A549 (cell line): Measurements from ENCODE around the gene AGBL4. TPM values are rescaled to one million over a fixed set of nuclear protein-coding genes. Genes with fewer than 3 reads are reported as not detected.

ENCODE experiments used
- ATAC-seq, 2 experiments: fragments of 200-7000 bp in 1 of 2; fragments of >200 bp in 1 of 2; cut with Nextera tagmentation in 1 of 2; cut with Tn5 transposase in 1 of 2; 3 replicates each; pipeline versions ENCODE4 v1.8.0 to v1.9.1; 2018 to 2020; ENCODE audit warnings: mild to moderate bottlenecking in 1 of 2, moderate library complexity in 1 of 2
- CTCF ChIA-PET: fragments of 300-600 bp; sonication (Branson Sonifier 250); formaldehyde crosslinking; extraction: SDS; loops from one replicate; lab custom pipeline; 2021; ENCODE audit warnings: antibody characterized with exemption, inconsistent platforms; lab: Yijun Ruan, JAX
- POLR2A ChIA-PET: fragments of 350-600 bp; formaldehyde crosslinking; extraction: SDS; loops from one replicate; lab custom pipeline; 2021; ENCODE audit warnings: antibody characterized with exemption, inconsistent platforms; lab: Yijun Ruan, JAX
- DNase-seq, 2 experiments: peaks; one replicate each; pipeline versions ENCODE4 v3.0.0 to v3.0.0-alpha.2; 2011 to 2016; ENCODE audit warnings: low read depth in 1 of 2, low spot score in 1 of 2
- FAIRE-seq: peaks from 2 replicates; lab custom pipeline; 2011; peaks lifted over from hg19 to GRCh38; lab: Jason Lieb, UNC
- H3K27ac ChIP-seq, 2 experiments: fragments of >200 bp; sonication (Bioruptor Twin); formaldehyde crosslinking; 3 replicates each; pipeline ENCODE4 v1.5.1; 2016 to 2017
- H3K4me1 ChIP-seq: fragments of >200 bp; sonication (Bioruptor Twin); formaldehyde crosslinking; 3 replicates; pipeline ENCODE4 v1.6.1; 2016
- H3K4me2 ChIP-seq: fragments of >200 bp; sonication (Bioruptor Twin); formaldehyde crosslinking; 3 replicates; pipeline ENCODE4 v1.6.1; 2016
- H3K4me3 ChIP-seq: fragments of >200 bp; sonication (Bioruptor Twin); formaldehyde crosslinking; 3 replicates; pipeline ENCODE4 v1.5.1; 2016
- H3K9me3 ChIP-seq: fragments of >200 bp; sonication (Bioruptor Twin); formaldehyde crosslinking; 3 replicates; pipeline ENCODE4 v1.6.1; 2016
- CBX2 ChIP-seq: fragments of 200-600 bp; sonication (generic); IDR thresholded peaks from 2 replicates; pipeline ENCODE4 v1.6.1; 2016; ENCODE audit warnings: low read depth, mild to moderate bottlenecking, borderline replicate concordance
- CBX8 ChIP-seq: fragments of 200-600 bp; sonication (generic); IDR thresholded peaks from 2 replicates; pipeline ENCODE4 v1.6.1; 2016
- CEBPB ChIP-seq, 2 experiments: fragments of >200 bp in 1 of 2; sonication (Bioruptor Twin) in 1 of 2; formaldehyde crosslinking in 1 of 2; IDR thresholded peaks; 2 replicates each; pipeline ENCODE4 v1.6.1; 2012 to 2016
- CHD4 ChIP-seq: fragments of 200-600 bp; sonication (generic); IDR thresholded peaks from 2 replicates; pipeline ENCODE4 v1.6.1; 2016; ENCODE audit warnings: antibody characterized with exemption, mild to moderate bottlenecking, borderline replicate concordance
- FOSL2 ChIP-seq, 2 experiments: fragments of 450-650 bp in 1 of 2; fragments of >200 bp in 1 of 2; sonication (Bioruptor Twin) in 1 of 2; formaldehyde crosslinking; IDR thresholded peaks; 2 replicates each; pipeline versions ENCODE4 v1.5.0 to v1.6.1; 2016 to 2020; ENCODE audit warnings: mild to moderate bottlenecking in 1 of 2, moderate library complexity in 1 of 2
- GATA3 ChIP-seq: IDR thresholded peaks from 2 replicates; pipeline ENCODE4 v1.6.1; 2012; ENCODE audit warnings: borderline replicate concordance
- HDAC2 ChIP-seq: fragments of 200-600 bp; sonication (generic); IDR thresholded peaks from 2 replicates; pipeline ENCODE4 v1.6.1; 2016
- HEYL ChIP-seq: fragments of 250-450 bp; sonication (Bioruptor Pico); IDR thresholded peaks from 2 replicates; pipeline ENCODE4 v1.8.0; 2021; ENCODE audit warnings: mild to moderate bottlenecking, moderate library complexity
- HOXB5 ChIP-seq: fragments of 250-450 bp; sonication (Bioruptor Pico); IDR thresholded peaks from 2 replicates; pipeline ENCODE4 v1.5.0; 2020; ENCODE audit warnings: mild to moderate bottlenecking, moderate library complexity
- NFE2L2 ChIP-seq: fragments of 150-350 bp; conservative IDR thresholded peaks from 2 replicates; pipeline ENCODE4 v1.6.1; 2014; ENCODE audit warnings: low read length
- NR3C1 ChIP-seq: fragments of >200 bp; sonication (Bioruptor Twin); formaldehyde crosslinking; IDR thresholded peaks from 3 replicates; pipeline ENCODE4 v1.6.1; 2017
- POLR2A ChIP-seq: IDR thresholded peaks from 2 replicates; pipeline ENCODE4 v1.6.1; 2012; ENCODE audit warnings: mild to moderate bottlenecking, low read length
- SMC3 ChIP-seq: fragments of >200 bp; sonication (Bioruptor Twin); formaldehyde crosslinking; IDR thresholded peaks from 3 replicates; pipeline ENCODE4 v1.6.1; 2018; ENCODE audit warnings: inconsistent platforms
- SREBF2 ChIP-seq: fragments of 450-650 bp; IDR thresholded peaks from 2 replicates; pipeline ENCODE4 v1.6.1; 2014; ENCODE audit warnings: mild to moderate bottlenecking, moderate library complexity
- ZC3H11A ChIP-seq: fragments of 450-650 bp; IDR thresholded peaks from 2 replicates; pipeline ENCODE4 v1.6.1; 2014; ENCODE audit warnings: antibody characterized with exemption, mild to moderate bottlenecking
- ZFP36 ChIP-seq: fragments of 450-650 bp; IDR thresholded peaks from 2 replicates; pipeline ENCODE4 v1.6.1; 2014; ENCODE audit warnings: borderline replicate concordance; ENCODE audit not compliant: partially characterized antibody
- WGBS: methylation state at CpG from one replicate; pipeline ENCODE4 v1.1.6; 2017; ENCODE audit errors: missing lambda C conversion rate; 5-methylcytosine and 5-hydroxymethylcytosine counted together
- polyA plus RNA-seq, 4 experiments: library from polyadenylated mRNA; depleted of rRNA in 3 of 4; stranded (reverse); fragments of >200 nt; fragmentation: RNase III in 1 of 4; extraction: RNeasy Plus Mini Kit Qiagen cat#74134 plus additional on column Dnase treatment in 1 of 4; gene quantifications; 2 replicates in 3 of 4; 3 replicates in 1 of 4; pipeline ENCODE4 v1.2.3, GENCODE V29; 2011 to 2017
- TF ChIP-seq, protein P1 (sequence below): IDR thresholded peaks from 2 replicates; pipeline ENCODE4 v1.6.1; 2012; ENCODE audit warnings: low read depth, borderline replicate concordance
- TF ChIP-seq, protein P2 (sequence below): fragments of >200 bp; sonication (Bioruptor Twin); formaldehyde crosslinking; IDR thresholded peaks from 2 replicates; pipeline ENCODE4 v1.6.1; 2016
- TF ChIP-seq, protein P3 (sequence below): fragments of >200 bp; sonication (Bioruptor Twin); formaldehyde crosslinking; IDR thresholded peaks from 3 replicates; pipeline ENCODE4 v1.6.1; 2016
- TF ChIP-seq, protein P4 (sequence below): fragments of 250-450 bp; sonication (Bioruptor Pico); IDR thresholded peaks from 2 replicates; pipeline ENCODE4 v1.5.0; 2020; ENCODE audit warnings: low read depth, mild to moderate bottlenecking, moderate library complexity
- TF ChIP-seq, protein P5 (sequence below): fragments of 250-450 bp; sonication (Bioruptor Pico); IDR thresholded peaks from 2 replicates; pipeline ENCODE4 v1.5.0; 2021; ENCODE audit warnings: mild to moderate bottlenecking, moderate library complexity, borderline replicate concordance
- TF ChIP-seq, protein P6 (sequence below): fragments of >200 bp; sonication (Bioruptor Twin); formaldehyde crosslinking; IDR thresholded peaks from 3 replicates; pipeline ENCODE4 v1.5.1; 2016

AGBL4 gene
- polyA plus RNA-seq, 2 of the 4 experiments (the other 2 are of a cell fraction) = not detected

DNA sequence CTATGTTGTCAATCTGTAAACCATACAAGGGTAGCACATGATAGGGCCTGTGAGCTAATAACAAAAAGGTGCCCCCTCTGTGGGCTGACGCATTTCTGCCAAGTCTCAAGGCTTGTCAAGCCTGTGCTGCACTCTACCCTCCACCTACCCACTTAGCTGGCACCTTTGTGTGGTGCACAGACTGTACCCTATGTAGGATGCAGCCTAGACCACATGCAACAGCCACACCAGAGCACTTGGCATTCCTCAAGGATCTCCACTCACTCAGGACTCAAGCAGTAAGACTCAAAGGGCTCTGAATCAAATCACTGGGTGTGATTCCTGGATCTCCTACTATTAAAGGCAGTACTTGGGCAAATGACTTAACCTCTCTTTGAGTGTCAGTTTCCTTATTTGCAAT lies 1380.6 kb downstream of the AGBL4 start:
- POLR2A ChIA-PET = no interaction called here
- TF ChIP-seq CBX8 (no peak), CBX2 (no peak), POLR2A (no peak), NFE2L2 (no peak)
- TF ChIP-seq, protein P1, sequence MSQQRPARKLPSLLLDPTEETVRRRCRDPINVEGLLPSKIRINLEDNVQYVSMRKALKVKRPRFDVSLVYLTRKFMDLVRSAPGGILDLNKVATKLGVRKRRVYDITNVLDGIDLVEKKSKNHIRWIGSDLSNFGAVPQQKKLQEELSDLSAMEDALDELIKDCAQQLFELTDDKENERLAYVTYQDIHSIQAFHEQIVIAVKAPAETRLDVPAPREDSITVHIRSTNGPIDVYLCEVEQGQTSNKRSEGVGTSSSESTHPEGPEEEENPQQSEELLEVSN = no peak
- TF ChIP-seq, protein P2, sequence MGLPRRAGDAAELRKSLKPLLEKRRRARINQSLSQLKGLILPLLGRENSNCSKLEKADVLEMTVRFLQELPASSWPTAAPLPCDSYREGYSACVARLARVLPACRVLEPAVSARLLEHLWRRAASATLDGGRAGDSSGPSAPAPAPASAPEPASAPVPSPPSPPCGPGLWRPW = no peak
- TF ChIP-seq, protein P3, sequence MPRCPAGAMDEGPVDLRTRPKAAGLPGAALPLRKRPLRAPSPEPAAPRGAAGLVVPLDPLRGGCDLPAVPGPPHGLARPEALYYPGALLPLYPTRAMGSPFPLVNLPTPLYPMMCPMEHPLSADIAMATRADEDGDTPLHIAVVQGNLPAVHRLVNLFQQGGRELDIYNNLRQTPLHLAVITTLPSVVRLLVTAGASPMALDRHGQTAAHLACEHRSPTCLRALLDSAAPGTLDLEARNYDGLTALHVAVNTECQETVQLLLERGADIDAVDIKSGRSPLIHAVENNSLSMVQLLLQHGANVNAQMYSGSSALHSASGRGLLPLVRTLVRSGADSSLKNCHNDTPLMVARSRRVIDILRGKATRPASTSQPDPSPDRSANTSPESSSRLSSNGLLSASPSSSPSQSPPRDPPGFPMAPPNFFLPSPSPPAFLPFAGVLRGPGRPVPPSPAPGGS = no peak
- no peak for DNase-seq
- Histone ChIP-seq H3K27ac (no peak overlapping the region), H3K9me3 (no peaks in the 10 kb centered on the region), H3K4me2 (no peak overlapping the region), H3K4me3 (no peak overlapping the region), H3K4me1 (no peaks in the 10 kb centered on the region)
- CTCF ChIA-PET = interaction anchor here (0.8 kb wide), 1 partner anchor 54 kb away, joined by 4 read pairs; no protein-coding TSS in a partner anchor
- FAIRE-seq = no peak
- WGBS = 0% methylated on average over 1 of the region's 1 CpG
- no peak for ATAC-seq

DNA sequence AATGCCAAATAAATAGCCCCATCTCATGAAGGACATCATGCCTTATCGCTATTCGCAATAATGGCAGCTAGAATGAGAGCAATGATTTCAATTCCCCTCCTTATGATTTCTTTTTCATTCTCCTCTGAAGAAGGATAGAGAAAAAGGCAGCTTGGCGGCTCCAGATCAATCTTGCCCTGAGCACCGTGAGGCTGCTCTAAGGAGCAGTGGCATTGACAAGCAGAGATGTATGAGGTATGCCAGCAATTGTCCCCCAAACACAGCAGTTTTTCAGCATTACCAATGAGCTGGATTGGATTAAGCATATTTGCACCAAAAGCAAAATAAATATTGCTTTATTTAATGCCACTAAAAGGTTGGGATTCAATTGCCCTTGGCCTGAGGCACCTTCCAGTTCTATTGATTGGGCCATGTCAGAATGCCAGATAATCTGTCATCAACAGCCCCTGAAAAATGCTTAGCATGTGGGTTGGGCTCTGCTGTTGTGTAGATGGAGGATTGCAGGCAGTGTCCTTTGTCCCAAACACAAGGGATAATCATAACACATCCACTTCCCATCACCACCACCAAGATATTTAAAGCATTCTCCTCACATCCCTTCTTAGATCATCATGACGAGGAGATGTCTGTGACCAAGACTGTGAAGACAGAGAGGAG lies 1382.8 kb downstream of the AGBL4 start:
- Histone ChIP-seq H3K27ac (no peak overlapping the region), H3K4me2 (no peak overlapping the region), H3K4me1 (no peaks in the 10 kb centered on the region), H3K4me3 (no peak overlapping the region), H3K9me3 (no peaks in the 10 kb centered on the region)
- ChIA-PET CTCF (no interaction called here), POLR2A (no interaction called here)
- ATAC-seq = no peak
- TF ChIP-seq HDAC2 = no peak
- no peak for TF ChIP-seq SREBF2
- no peak for TF ChIP-seq NR3C1
- no peak for TF ChIP-seq CBX2
- TF ChIP-seq, protein P4, sequence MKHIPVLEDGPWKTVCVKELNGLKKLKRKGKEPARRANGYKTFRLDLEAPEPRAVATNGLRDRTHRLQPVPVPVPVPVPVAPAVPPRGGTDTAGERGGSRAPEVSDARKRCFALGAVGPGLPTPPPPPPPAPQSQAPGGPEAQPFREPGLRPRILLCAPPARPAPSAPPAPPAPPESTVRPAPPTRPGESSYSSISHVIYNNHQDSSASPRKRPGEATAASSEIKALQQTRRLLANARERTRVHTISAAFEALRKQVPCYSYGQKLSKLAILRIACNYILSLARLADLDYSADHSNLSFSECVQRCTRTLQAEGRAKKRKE = no peak
- TF ChIP-seq, protein P5, sequence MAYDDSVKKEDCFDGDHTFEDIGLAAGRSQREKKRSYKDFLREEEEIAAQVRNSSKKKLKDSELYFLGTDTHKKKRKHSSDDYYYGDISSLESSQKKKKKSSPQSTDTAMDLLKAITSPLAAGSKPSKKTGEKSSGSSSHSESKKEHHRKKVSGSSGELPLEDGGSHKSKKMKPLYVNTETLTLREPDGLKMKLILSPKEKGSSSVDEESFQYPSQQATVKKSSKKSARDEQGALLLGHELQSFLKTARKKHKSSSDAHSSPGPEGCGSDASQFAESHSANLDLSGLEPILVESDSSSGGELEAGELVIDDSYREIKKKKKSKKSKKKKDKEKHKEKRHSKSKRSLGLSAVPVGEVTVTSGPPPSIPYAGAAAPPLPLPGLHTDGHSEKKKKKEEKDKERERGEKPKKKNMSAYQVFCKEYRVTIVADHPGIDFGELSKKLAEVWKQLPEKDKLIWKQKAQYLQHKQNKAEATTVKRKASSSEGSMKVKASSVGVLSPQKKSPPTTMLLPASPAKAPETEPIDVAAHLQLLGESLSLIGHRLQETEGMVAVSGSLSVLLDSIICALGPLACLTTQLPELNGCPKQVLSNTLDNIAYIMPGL (CRISPR knock-in tag) = no peak
- TF ChIP-seq SMC3 = no peak
- no peak for TF ChIP-seq CEBPB (IDR thresholded peaks at IDR 0.05)
- WGBS = 21% methylated on average over 5 of the region's 5 CpGs
- no peak for FAIRE-seq
- DNase-seq = no peak

DNA sequence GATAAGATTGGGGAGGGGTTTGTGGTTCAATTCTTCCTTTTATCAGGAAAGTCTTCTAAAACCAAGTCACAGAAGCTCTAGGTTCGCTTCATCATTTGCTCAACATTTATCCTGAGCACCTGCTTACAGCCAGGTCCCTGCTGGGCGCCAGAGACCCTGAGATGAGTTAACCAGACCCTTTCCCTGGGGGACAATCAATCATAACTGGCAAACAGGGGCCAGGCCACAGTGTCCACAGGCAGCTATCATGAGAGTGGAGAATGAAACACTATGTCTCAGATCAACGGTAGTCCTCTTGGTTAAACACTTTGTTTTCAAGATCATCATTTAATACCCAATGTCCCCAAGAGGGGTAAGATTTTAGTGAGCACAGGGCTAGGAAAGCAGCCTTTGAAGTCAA lies 1393.9 kb downstream of the AGBL4 start:
- ChIA-PET POLR2A (no interaction called here), CTCF (no interaction called here)
- Histone ChIP-seq H3K4me1 (no peaks in the 10 kb centered on the region), H3K27ac (no peak overlapping the region), H3K4me2 (no peak overlapping the region), H3K9me3 (no peaks in the 10 kb centered on the region), H3K4me3 (no peak overlapping the region)
- DNase-seq (no peak), FAIRE-seq (no peak), ATAC-seq (no peak)
- 2% methylated on average over 3 of the region's 3 CpGs for WGBS
- TF ChIP-seq HOXB5 (CRISPR knock-in tag) = no peak
- TF ChIP-seq, protein P1 = no peak
- TF ChIP-seq, protein P5 (CRISPR knock-in tag) = no peak
- TF ChIP-seq, protein P3 = no peak
- no peak for TF ChIP-seq SMC3
- TF ChIP-seq, protein P6, sequence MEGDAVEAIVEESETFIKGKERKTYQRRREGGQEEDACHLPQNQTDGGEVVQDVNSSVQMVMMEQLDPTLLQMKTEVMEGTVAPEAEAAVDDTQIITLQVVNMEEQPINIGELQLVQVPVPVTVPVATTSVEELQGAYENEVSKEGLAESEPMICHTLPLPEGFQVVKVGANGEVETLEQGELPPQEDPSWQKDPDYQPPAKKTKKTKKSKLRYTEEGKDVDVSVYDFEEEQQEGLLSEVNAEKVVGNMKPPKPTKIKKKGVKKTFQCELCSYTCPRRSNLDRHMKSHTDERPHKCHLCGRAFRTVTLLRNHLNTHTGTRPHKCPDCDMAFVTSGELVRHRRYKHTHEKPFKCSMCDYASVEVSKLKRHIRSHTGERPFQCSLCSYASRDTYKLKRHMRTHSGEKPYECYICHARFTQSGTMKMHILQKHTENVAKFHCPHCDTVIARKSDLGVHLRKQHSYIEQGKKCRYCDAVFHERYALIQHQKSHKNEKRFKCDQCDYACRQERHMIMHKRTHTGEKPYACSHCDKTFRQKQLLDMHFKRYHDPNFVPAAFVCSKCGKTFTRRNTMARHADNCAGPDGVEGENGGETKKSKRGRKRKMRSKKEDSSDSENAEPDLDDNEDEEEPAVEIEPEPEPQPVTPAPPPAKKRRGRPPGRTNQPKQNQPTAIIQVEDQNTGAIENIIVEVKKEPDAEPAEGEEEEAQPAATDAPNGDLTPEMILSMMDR = no peak
- no peak for TF ChIP-seq HEYL (CRISPR knock-in tag)
- TF ChIP-seq CBX8 = no peak
- TF ChIP-seq ZC3H11A = no peak
- no peak for TF ChIP-seq ZFP36
- no peak for TF ChIP-seq CHD4
- no peak for TF ChIP-seq FOSL2 (IDR thresholded peaks at IDR 0.05)
- TF ChIP-seq FOSL2 (CRISPR knock-in tag; IDR thresholded peaks at IDR 0.05) = no peak
- no peak for TF ChIP-seq GATA3
